Liver (tissue), 9 donors: ENCODE measurements around the gene WAPL. TPM values are rescaled to one million over a fixed set of nuclear protein-coding genes. Genes with fewer than 3 reads are reported as not detected.

Experiments used
- DNase-seq: peaks from one replicate; pipeline ENCODE4 v3.0.0-alpha.2; 2017; ENCODE audit warnings: low spot score
- H3K27ac ChIP-seq, 2 donors: one replicate each; pipeline ENCODE4 v1.7.0; 2013; ENCODE audit warnings: inconsistent platforms in 2 of 2, low read length in 2 of 2, control low read depth in 1 of 2, low read depth in 1 of 2, mild to moderate bottlenecking in 1 of 2
- H3K27me3 ChIP-seq, 4 donors: one replicate each; pipeline versions ENCODE4 v1.6.1 to v1.7.0; 2013; ENCODE audit warnings: low read length in 3 of 4, inconsistent platforms in 1 of 4, mild to moderate bottlenecking in 1 of 4, moderate library complexity in 1 of 4; ENCODE audit not compliant: control insufficient read depth in 4 of 4, insufficient read depth in 4 of 4
- H3K36me3 ChIP-seq, 4 donors: one replicate each; pipeline versions ENCODE4 v1.6.1 to v1.7.0; 2013; ENCODE audit warnings: low read length in 3 of 4, mild to moderate bottlenecking in 3 of 4, low read depth in 1 of 4, moderate library complexity in 1 of 4; ENCODE audit not compliant: control insufficient read depth in 4 of 4, insufficient read depth in 3 of 4
- H3K4me1 ChIP-seq, 4 donors: one replicate each; pipeline versions ENCODE4 v1.6.1 to v1.7.0; 2013; ENCODE audit warnings: low read length in 3 of 4, mild to moderate bottlenecking in 3 of 4, moderate library complexity in 1 of 4; ENCODE audit not compliant: control insufficient read depth in 4 of 4, insufficient read depth in 4 of 4
- H3K4me3 ChIP-seq, 3 donors: one replicate each; pipeline versions ENCODE4 v1.6.1 to v1.7.0; 2013; ENCODE audit warnings: low read length in 3 of 3, control low read depth in 1 of 3, low read depth in 1 of 3, mild to moderate bottlenecking in 1 of 3
- H3K9ac ChIP-seq, 2 donors: one replicate each; pipeline ENCODE4 v1.7.0; 2013; ENCODE audit warnings: low read length in 2 of 2, mild to moderate bottlenecking in 2 of 2, moderate library complexity in 2 of 2, control low read depth in 1 of 2, low read depth in 1 of 2
- H3K9me3 ChIP-seq, 4 donors: one replicate each; pipeline versions ENCODE4 v1.6.1 to v1.7.0; 2013; ENCODE audit warnings: low read length in 3 of 4; ENCODE audit not compliant: control insufficient read depth in 4 of 4
- FOXA2 ChIP-seq: IDR thresholded peaks from 2 replicates; pipeline ENCODE4 v1.6.1; 2016; ENCODE audit warnings: antibody characterized with exemption
- NR2F2 ChIP-seq: IDR thresholded peaks from 2 replicates; pipeline ENCODE4 v1.6.1; 2016; ENCODE audit warnings: antibody characterized with exemption
- RAD21 ChIP-seq, 2 donors: IDR thresholded peaks; 2 replicates each; pipeline ENCODE4 v1.6.1; 2016; ENCODE audit warnings: antibody characterized with exemption in 2 of 2, mild to moderate bottlenecking in 2 of 2
- SP1 ChIP-seq: IDR thresholded peaks from 2 replicates; pipeline ENCODE4 v1.6.1; 2018; ENCODE audit warnings: antibody characterized with exemption, mild to moderate bottlenecking
- WGBS: extraction: QIAGEN DNeasy Blood & Tissue Kit; methylation state at CpG from one replicate; pipeline ENCODE4 v1.1.7; 2013; 5-methylcytosine and 5-hydroxymethylcytosine counted together
- polyA plus RNA-seq, 2 donors: library from polyadenylated mRNA; stranded (reverse) in 1 of 2; unstranded in 1 of 2; fragments of 200-250 nt in 1 of 2; fragments of >200 nt in 1 of 2; fragmentation: Nextera tagmentation in 1 of 2; extraction: Ambion mirVana in 1 of 2; gene quantifications; one replicate each; pipeline versions ENCODE4 v1.2.1 to v1.2.3, GENCODE V29; 2013 to 2015
- total RNA-seq, 2 donors: library from RNA; depleted of rRNA; stranded (reverse); fragments of >200 nt; gene quantifications; one replicate each; pipeline ENCODE4 v1.2.3, GENCODE V29; 2014
- TF ChIP-seq, protein P1 (sequence below): IDR thresholded peaks from 2 replicates; pipeline ENCODE4 v1.6.1; 2016; ENCODE audit warnings: antibody characterized with exemption
- TF ChIP-seq, protein P2 (sequence below): IDR thresholded peaks from 2 replicates; pipeline ENCODE4 v1.6.1; 2016; ENCODE audit warnings: antibody characterized with exemption
- donor health status: healthy.
- donor health status: healthy.
- donor health status: healthy.
- donor health status: healthy.
- donor health status: healthy.

WAPL gene
- total and polyA plus RNA-seq, 4 donors = 9.7 to 37.9 (median 24.0) TPM

DNA sequence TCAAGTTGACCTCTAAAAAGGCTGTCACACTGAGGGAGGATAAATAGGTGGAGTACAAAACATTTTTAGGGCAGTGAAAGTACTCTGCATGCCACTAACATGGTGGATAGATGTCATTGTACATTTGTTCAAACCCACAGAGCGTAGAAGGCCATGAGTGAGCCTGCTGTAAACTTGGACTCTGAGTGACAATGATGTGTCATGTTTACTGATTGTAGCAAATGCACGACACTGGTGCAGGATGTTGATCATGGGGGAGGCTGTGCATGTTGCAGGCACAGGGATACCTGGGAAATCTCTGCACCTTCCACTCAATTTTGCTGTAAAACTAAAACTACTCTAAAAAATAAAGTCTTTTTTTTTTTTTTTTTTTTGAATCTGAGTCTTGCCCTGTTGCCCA, 102.5 kb downstream of the WAPL start:
- no peaks in the 10 kb centered on the region for H3K27me3 ChIP-seq
- 68% methylated on average over 2 of the region's 2 CpGs for WGBS
- H3K4me3 ChIP-seq = no peak overlapping the region
- H3K27ac ChIP-seq = no peak overlapping the region
- H3K9ac ChIP-seq = no peak overlapping the region
- no peaks in the 10 kb centered on the region for H3K9me3 ChIP-seq
- H3K36me3 ChIP-seq = no peaks in the 10 kb centered on the region
- DNase-seq = no peak
- no peak for TF ChIP-seq SP1
- H3K4me1 ChIP-seq = peaks cover 0 to 3% (median 0%) of the 10 kb centered on the region in 4 donors

DNA sequence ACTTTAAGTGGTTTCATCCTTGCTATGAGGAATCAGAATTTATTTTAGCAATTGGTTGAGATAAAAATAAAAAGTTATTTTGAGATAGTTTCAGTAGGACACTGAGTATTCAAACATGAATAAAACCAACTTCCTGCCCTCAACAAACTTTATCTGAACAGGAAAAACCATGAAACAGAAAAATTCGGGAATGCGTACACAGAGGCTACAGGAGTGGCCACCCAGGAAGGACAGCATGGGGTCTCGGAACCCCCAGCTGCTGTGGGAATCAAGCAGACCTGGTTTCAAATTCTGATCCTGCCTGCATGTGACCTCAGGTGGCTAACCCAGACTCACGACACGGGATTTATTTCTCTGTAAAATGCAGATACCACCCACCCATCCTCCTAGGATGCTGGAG, 106.0 kb downstream of the WAPL start:
- Histone ChIP-seq H3K27ac (no peak overlapping the region), H3K36me3 (no peaks in the 10 kb centered on the region), H3K4me1 (peaks cover 1 to 11% (median 5%) of the 10 kb centered on the region in 4 donors), H3K9ac (no peak overlapping the region), H3K27me3 (no peaks in the 10 kb centered on the region), H3K4me3 (no peak overlapping the region), H3K9me3 (peaks cover 0 to 2% (median 0%) of the 10 kb centered on the region in 4 donors)
- WGBS = 65% methylated on average over 5 of the region's 5 CpGs
- no peak for DNase-seq
- TF ChIP-seq RAD21 (IDR thresholded peaks at IDR 0.05) = no peak

DNA sequence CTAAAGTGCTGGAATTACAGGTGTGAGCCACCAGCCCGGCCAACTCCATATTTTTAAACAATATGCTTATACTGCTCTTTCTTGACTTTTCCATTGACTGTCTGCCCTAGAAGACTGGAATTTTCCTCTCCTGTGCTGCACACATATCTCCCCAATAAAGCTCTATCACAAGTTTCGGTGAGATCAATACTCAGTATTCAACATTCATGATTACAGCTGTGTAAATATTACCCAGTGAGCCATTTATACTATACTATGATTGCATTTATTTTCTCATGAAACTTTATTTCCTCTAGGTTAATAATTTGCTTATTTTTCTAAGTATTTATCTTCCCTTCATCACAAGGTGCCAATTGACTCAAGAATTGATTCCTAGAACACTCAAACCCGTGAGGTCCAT, 106.5 kb downstream of the WAPL start:
- Histone ChIP-seq H3K4me1 (peaks cover 1 to 11% (median 7%) of the 10 kb centered on the region in 4 donors), H3K4me3 (no peak overlapping the region), H3K9ac (no peak overlapping the region), H3K27me3 (no peaks in the 10 kb centered on the region), H3K36me3 (no peaks in the 10 kb centered on the region), H3K9me3 (peaks cover 0 to 3% (median 0%) of the 10 kb centered on the region in 4 donors), H3K27ac (no peak overlapping the region)
- WGBS = 74% methylated on average over 3 of the region's 3 CpGs
- no peak for DNase-seq
- TF ChIP-seq, protein P1, sequence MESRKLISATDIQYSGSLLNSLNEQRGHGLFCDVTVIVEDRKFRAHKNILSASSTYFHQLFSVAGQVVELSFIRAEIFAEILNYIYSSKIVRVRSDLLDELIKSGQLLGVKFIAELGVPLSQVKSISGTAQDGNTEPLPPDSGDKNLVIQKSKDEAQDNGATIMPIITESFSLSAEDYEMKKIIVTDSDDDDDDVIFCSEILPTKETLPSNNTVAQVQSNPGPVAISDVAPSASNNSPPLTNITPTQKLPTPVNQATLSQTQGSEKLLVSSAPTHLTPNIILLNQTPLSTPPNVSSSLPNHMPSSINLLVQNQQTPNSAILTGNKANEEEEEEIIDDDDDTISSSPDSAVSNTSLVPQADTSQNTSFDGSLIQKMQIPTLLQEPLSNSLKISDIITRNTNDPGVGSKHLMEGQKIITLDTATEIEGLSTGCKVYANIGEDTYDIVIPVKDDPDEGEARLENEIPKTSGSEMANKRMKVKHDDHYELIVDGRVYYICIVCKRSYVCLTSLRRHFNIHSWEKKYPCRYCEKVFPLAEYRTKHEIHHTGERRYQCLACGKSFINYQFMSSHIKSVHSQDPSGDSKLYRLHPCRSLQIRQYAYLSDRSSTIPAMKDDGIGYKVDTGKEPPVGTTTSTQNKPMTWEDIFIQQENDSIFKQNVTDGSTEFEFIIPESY = no peak

DNA sequence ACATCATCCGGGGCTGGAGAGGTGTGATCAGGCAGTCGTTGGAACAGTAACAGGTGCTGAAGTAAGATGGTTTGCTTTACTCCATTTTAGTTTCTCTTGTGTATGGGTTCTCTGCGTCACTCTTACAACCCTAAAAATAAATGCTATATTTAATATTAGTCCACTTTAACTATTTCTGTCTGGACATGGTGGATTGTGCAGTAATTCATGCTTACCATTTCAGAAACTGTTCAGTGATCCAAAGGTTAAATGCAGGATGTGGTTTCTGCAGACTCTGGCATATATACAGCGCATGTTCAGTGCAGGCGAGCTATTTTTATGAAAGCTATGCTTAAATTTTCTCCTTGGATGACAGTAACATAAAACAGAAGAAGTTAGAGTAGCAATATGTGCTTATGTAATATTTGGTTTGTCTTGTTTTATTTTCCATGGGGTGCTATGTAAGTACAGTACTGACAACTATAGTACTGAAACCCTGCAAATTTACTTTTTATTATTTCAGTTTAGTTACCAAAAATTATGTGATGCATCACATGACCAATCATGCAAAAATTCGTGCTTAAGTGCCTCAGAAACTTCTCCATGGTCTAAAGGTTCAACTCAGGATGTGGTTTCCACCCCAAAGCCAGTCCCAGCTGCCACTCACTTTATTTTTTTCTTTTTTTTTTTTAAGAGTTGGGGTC, 108.4 kb downstream of the WAPL start:
- DNase-seq = no peak
- peaks cover 0 to 3% (median 0%) of the 10 kb centered on the region in 4 donors for H3K9me3 ChIP-seq
- no peaks in the 10 kb centered on the region for H3K27me3 ChIP-seq
- no peak overlapping the region for H3K27ac ChIP-seq
- 67% methylated on average over 6 of the region's 6 CpGs for WGBS
- no peak overlapping the region for H3K4me3 ChIP-seq
- TF ChIP-seq, protein P2, sequence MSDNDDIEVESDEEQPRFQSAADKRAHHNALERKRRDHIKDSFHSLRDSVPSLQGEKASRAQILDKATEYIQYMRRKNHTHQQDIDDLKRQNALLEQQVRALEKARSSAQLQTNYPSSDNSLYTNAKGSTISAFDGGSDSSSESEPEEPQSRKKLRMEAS = no peak
- TF ChIP-seq NR2F2 (no peak), FOXA2 (no peak)
- no peaks in the 10 kb centered on the region for H3K36me3 ChIP-seq
- peaks cover 1 to 11% (median 7%) of the 10 kb centered on the region in 4 donors for H3K4me1 ChIP-seq
- no peak overlapping the region for H3K9ac ChIP-seq
